HCT116 (cell line): Measurements from ENCODE around the gene ADGRG7. TPM values are rescaled to one million over a fixed set of nuclear protein-coding genes. Genes with fewer than 3 reads are reported as not detected.

Experiments
- ATAC-seq: fragments of 200-7000 bp; cut with Tn5 transposase; 2 replicates; pipeline ENCODE4 v1.9.1; 2020; ENCODE audit warnings: mild to moderate bottlenecking, moderate library complexity
- BruUV-seq: library from RNA; stranded (reverse); fragments of 400-500 nt; replicated peaks from 2 replicates; lab custom pipeline; 2021; lab: Mats Ljungman, UMichigan
- CTCF ChIA-PET: fragments of 300-600 bp; sonication (Branson Sonifier 250); formaldehyde crosslinking; loops from one replicate; lab custom pipeline; 2021; ENCODE audit warnings: antibody characterized with exemption; lab: Charles Lee
- POLR2A ChIA-PET: fragments of 300-600, 350-600 bp; sonication (Branson Sonifier 250); formaldehyde crosslinking; loops from one replicate; lab custom pipeline; 2021; ENCODE audit warnings: antibody characterized with exemption; lab: Charles Lee
- RAD21 ChIA-PET, 2 experiments: fragments of 300-600 bp; sonication (Branson Sonifier 250); formaldehyde crosslinking; loops; one replicate each; lab custom pipeline; 2023; ENCODE audit warnings: low total read pairs in 2 of 2; ENCODE audit not compliant: uncharacterized antibody in 2 of 2, unreplicated experiment in 2 of 2, low non-redundant PET in 1 of 2; lab: Charles Lee
- DNase-seq: peaks from one replicate; pipeline ENCODE4 v3.0.0-alpha.2; 2010; ENCODE audit warnings: low read depth, low spot score
- H2AFZ ChIP-seq: fragments of 200-600 bp; shearing (Covaris generic), sonication (generic); 2 replicates; pipeline ENCODE4 v1.6.1; 2017; ENCODE audit warnings: low read depth, mixed run types, mixed read lengths, antibody characterized with exemption, low read length; ENCODE audit not compliant: poor library complexity, severe bottlenecking
- H3K27ac ChIP-seq: 2 replicates; pipeline ENCODE4 v1.5.1; 2012; ENCODE audit warnings: low read depth, low read length
- H3K27me3 ChIP-seq: fragments of 200-600 bp; sonication (generic); 2 replicates; pipeline ENCODE4 v1.6.1; 2016; ENCODE audit warnings: mixed run types, low read length, mixed read lengths; ENCODE audit not compliant: insufficient read depth
- H3K36me3 ChIP-seq, 2 experiments: fragments of 200-500 bp in 1 of 2; fragments of 200-600 bp in 1 of 2; sonication (Bioruptor generic) in 1 of 2; sonication (generic) in 1 of 2; 2 replicates each; pipeline versions ENCODE4 v1.5.1 to v1.6.1; 2014 to 2016; ENCODE audit warnings: low read length in 2 of 2, inconsistent platforms in 1 of 2, mixed read lengths in 1 of 2, mixed run types in 1 of 2; ENCODE audit not compliant: insufficient read depth in 2 of 2, control insufficient read depth in 1 of 2
- H3K4me1 ChIP-seq, 2 experiments: fragments of 200-600 bp in 1 of 2; sonication (generic) in 1 of 2; 2 replicates each; pipeline versions ENCODE4 v1.5.1 to v1.6.1; 2012 to 2017; ENCODE audit warnings: low read length in 2 of 2, inconsistent platforms in 1 of 2, mild to moderate bottlenecking in 1 of 2, mixed read lengths in 1 of 2, mixed run types in 1 of 2, moderate library complexity in 1 of 2; ENCODE audit not compliant: insufficient read depth in 2 of 2, control insufficient read depth in 1 of 2
- H3K4me2 ChIP-seq: fragments of 200-600 bp; sonication (generic); 2 replicates; pipeline ENCODE4 v1.6.1; 2017; ENCODE audit warnings: mixed run types, low read length, mixed read lengths
- H3K4me3 ChIP-seq, 2 experiments: fragments of 200-600 bp in 1 of 2; sonication (generic) in 1 of 2; replicated peaks in 1 of 2; 2 replicates each; pipeline ENCODE4 v1.5.1; 2011 to 2016; ENCODE audit warnings: low read length in 2 of 2, control low read depth in 1 of 2, low read depth in 1 of 2, mild to moderate bottlenecking in 1 of 2, mixed read lengths in 1 of 2, mixed run types in 1 of 2
- H3K79me2 ChIP-seq: fragments of 200-600 bp; sonication (generic); 2 replicates; pipeline ENCODE4 v1.6.1; 2017; ENCODE audit warnings: mild to moderate bottlenecking, mixed run types, low read length, moderate library complexity, mixed read lengths; ENCODE audit not compliant: insufficient read depth
- H3K9ac ChIP-seq: fragments of 200-600 bp; sonication (generic); 2 replicates; pipeline ENCODE4 v1.6.1; 2016; ENCODE audit warnings: low read length, mixed read lengths
- H3K9me2 ChIP-seq: fragments of 200-600 bp; sonication (generic), shearing (Covaris generic); 2 replicates; pipeline ENCODE4 v1.6.1; 2017; ENCODE audit warnings: mixed run types, mild to moderate bottlenecking, moderate library complexity; ENCODE audit not compliant: insufficient read depth
- H3K9me3 ChIP-seq, 2 experiments: fragments of 200-500 bp in 1 of 2; fragments of 200-600 bp in 1 of 2; sonication (Bioruptor generic) in 1 of 2; sonication (generic) in 1 of 2; 2 replicates each; pipeline ENCODE4 v1.6.1; 2014 to 2017; ENCODE audit warnings: low read length in 2 of 2, mixed read lengths in 2 of 2, inconsistent platforms in 1 of 2, low read depth in 1 of 2, mild to moderate bottlenecking in 1 of 2, mixed run types in 1 of 2, moderate library complexity in 1 of 2; ENCODE audit not compliant: control insufficient read depth in 1 of 2, insufficient read depth in 1 of 2
- H4K20me1 ChIP-seq: fragments of 200-600 bp; sonication (generic), shearing (Covaris generic); 2 replicates; pipeline ENCODE4 v1.6.1; 2017; ENCODE audit warnings: mixed run types, mild to moderate bottlenecking, moderate library complexity; ENCODE audit not compliant: insufficient read depth
- EGR1 ChIP-seq: IDR thresholded peaks from 2 replicates; pipeline ENCODE4 v1.6.1; 2012; ENCODE audit warnings: low read depth
- EZH2phosphoT487 ChIP-seq: fragments of 200-600 bp; IDR thresholded peaks from 2 replicates; pipeline ENCODE4 v1.6.1; 2018; ENCODE audit warnings: antibody characterized with exemption, borderline replicate concordance
- JUND ChIP-seq: IDR thresholded peaks from 2 replicates; pipeline ENCODE4 v1.6.1; 2012
- POLR2AphosphoS5 ChIP-seq: IDR thresholded peaks from 2 replicates; pipeline ENCODE4 v1.6.1; 2011; ENCODE audit warnings: mild to moderate bottlenecking, low read depth, low read length, moderate library complexity
- SIN3A ChIP-seq: IDR thresholded peaks from 2 replicates; pipeline ENCODE4 v1.6.1; 2012; ENCODE audit warnings: low read depth
- SRF ChIP-seq: IDR thresholded peaks from 2 replicates; pipeline ENCODE4 v1.6.1; 2012; ENCODE audit warnings: low read depth
- YY1 ChIP-seq: IDR thresholded peaks from 2 replicates; pipeline ENCODE4 v1.6.1; 2011; ENCODE audit warnings: low read length, low read depth, moderate library complexity, mild to moderate bottlenecking; ENCODE audit not compliant: insufficient replicate concordance; ENCODE audit errors: extremely low read depth
- ZFX ChIP-seq: fragments of 450-650 bp; IDR thresholded peaks from 2 replicates; pipeline ENCODE4 v1.6.1; 2017
- ZNF274 ChIP-seq: fragments of 200-500 bp; sonication (Bioruptor generic); IDR thresholded peaks from 2 replicates; pipeline ENCODE4 v1.6.1; 2014; ENCODE audit warnings: mild to moderate bottlenecking, low read depth, low read length, inconsistent platforms
- intact Hi-C: fragments of 100-400 bp; cut with micrococcal nuclease; formaldehyde crosslinking; loops from 2 replicates; pipeline ENCODE4 v1.10.0; 2022
- total RNA-seq: library from RNA; stranded (reverse); gene quantifications from one replicate; pipeline ENCODE4 v1.2.1, GENCODE V29; 2021; ENCODE audit not compliant: unreplicated experiment

ADGRG7 gene
- total RNA-seq, 1 experiment from 2014 or later = not detected

GRCh38 chr3:100717063-100717462 lies 107.7 kb downstream of the ADGRG7 start:
- intact Hi-C loops = loop anchor here (10.0 kb wide), 1 partner anchor 402 kb away; no protein-coding TSS in a partner anchor
- no peak overlapping the region for H3K4me2 ChIP-seq
- H3K79me2 ChIP-seq = peaks cover 100% of the 10 kb centered on the region
- POLR2A ChIA-PET = no interaction called here
- no peak overlapping the region for H3K4me3 ChIP-seq
- H3K36me3 ChIP-seq = peaks cover 31 to 37% of the 10 kb centered on the region in 2 experiments
- BruUV-seq = no TSS peak
- DNase-seq (no peak), ATAC-seq (no peak)
- H3K27me3 ChIP-seq = no peaks in the 10 kb centered on the region
- H4K20me1 ChIP-seq = peaks cover 57% of the 10 kb centered on the region; the same call in 1 of the 2 replicates
- no peaks in the 10 kb centered on the region for H3K9me3 ChIP-seq
- no peaks in the 10 kb centered on the region for H3K9me2 ChIP-seq
- H2AFZ ChIP-seq = no peak overlapping the region
- H3K9ac ChIP-seq = no peak overlapping the region
- TF ChIP-seq EZH2phosphoT487 (no peak), POLR2AphosphoS5 (no peak), ZFX (no peak), EGR1 (no peak), SRF (no peak)
- TF ChIP-seq, all 23 proteins: peak for 0
- RAD21 ChIA-PET = no interaction called here
- CTCF ChIA-PET = no interaction called here
- Histone ChIP-seq H3K27ac (no peak overlapping the region), H3K4me1 (no peaks in the 10 kb centered on the region)

DNA sequence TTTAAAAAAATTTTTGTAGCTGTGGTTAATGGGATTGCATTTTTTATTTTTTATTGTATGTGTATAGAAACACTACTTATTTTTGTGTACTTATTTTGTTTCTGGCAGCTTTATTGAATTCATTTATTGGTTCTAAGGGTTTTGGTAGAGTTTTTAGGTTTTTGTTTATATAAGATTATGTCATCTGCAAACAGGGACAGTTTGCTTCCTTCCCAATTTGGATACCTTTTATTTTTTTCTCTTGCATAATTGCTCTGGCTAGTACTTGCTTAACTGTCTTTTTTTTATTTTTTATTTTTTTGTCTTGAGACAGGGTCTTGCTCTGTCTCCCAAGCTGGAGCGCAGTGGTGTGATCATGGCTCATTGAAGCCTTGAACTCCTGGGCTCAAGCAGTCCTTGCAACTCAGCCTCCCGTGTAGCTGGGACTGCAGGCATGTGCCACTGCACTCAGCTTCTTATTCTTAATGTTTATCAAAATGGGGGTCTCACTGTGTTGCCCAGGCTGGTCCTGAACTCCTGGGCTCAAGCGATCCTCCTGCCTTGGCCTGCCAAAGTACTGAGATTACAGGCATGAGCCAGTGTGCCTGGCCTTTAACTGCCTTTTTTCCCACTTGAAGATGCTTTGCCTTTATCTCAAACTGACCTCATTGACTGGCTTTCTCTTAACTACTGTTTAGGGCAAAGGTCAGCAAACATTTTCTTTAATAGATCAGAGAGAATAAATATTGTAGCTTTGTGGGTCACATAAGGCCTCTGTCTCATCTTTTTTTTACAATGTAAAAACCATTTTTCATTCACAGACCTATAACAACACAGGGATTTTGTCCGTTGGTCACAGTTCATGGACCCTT lies 108.5 kb downstream of the ADGRG7 start:
- Histone ChIP-seq H3K9ac (no peak overlapping the region), H4K20me1 (peaks cover 51% of the 10 kb centered on the region; the same call in 1 of the 2 replicates), H3K9me3 (no peaks in the 10 kb centered on the region), H3K4me2 (no peak overlapping the region), H3K27me3 (no peaks in the 10 kb centered on the region), H3K36me3 (peaks cover 31 to 44% of the 10 kb centered on the region in 2 experiments), H3K79me2 (peaks cover 100% of the 10 kb centered on the region), H3K4me1 (no peaks in the 10 kb centered on the region), H2AFZ (no peak overlapping the region)
- CTCF ChIA-PET = no interaction called here
- DNase-seq = no peak
- BruUV-seq = no TSS peak
- POLR2A ChIA-PET = no interaction called here
- TF ChIP-seq ZNF274 = no peak
- no peak for TF ChIP-seq SIN3A
- no peak for TF ChIP-seq YY1
- no peak for TF ChIP-seq JUND
- TF ChIP-seq EZH2phosphoT487 = no peak
- TF ChIP-seq, all 23 proteins: peak for 0
- intact Hi-C loops = loop anchor here (10.0 kb wide), 1 partner anchor 403 kb away; no protein-coding TSS in a partner anchor
- Histone ChIP-seq H3K9me2 (no peaks in the 10 kb centered on the region), H3K4me3 (no peak overlapping the region), H3K27ac (no peak overlapping the region)
- RAD21 ChIA-PET = no interaction called here
- no peak for ATAC-seq
